GM13977 (cell line): Measurements from ENCODE around the gene MAGEC2.

Experiments
- DNase-seq: peaks from one replicate; pipeline ENCODE4 v3.0.0; 2012; ENCODE audit warnings: low spot score
- CTCF ChIP-seq: IDR thresholded peaks from 2 replicates; pipeline ENCODE4 v1.5.1; 2012; ENCODE audit warnings: mild to moderate bottlenecking, control low read depth; ENCODE audit not compliant: insufficient read depth; ENCODE audit errors: extremely low read depth, missing control alignments
- in situ Hi-C: fragments of 300-500 bp; cut with MboI; formaldehyde crosslinking; loops from one replicate; pipeline ENCODE4 v1.12.0; 2022; ENCODE audit warnings: low sequenced_read_pairs, low pct_unique_long_range_greater_than_20kb, mixed read lengths, inconsistent platforms; ENCODE audit not compliant: unreplicated experiment

Gene MAGEC2

GRCh38 chrX:142204522-142205433 is at the start of gene MAGEC2:
TSS of gene MAGEC2 (minus strand) at chrX:142205290. CDS start at chrX:142203987, 1,303 bp downstream.
- in situ Hi-C loops: no loop called here
- TF ChIP-seq CTCF: no peak
- no peak for DNase-seq

GRCh38 chrX:142251680-142252079 is 46.6 kb upstream of the MAGEC2 start:
- TF ChIP-seq CTCF: no peak
- no peak for DNase-seq
- in situ Hi-C loops: no loop called here

- no peak for DNase-seq
- in situ Hi-C loops: no loop called here
- TF ChIP-seq CTCF: no peak
These were observed 46.1 kb upstream of the MAGEC2 start for GRCh38 chrX:142251202-142251601.

- no peak for TF ChIP-seq CTCF
- no peak for DNase-seq
These were observed 45.4 kb upstream of the MAGEC2 start for GRCh38 chrX:142250502-142250901.

GRCh38 chrX:142249721-142250120 is 44.6 kb upstream of the MAGEC2 start:
- TF ChIP-seq CTCF: no peak
- no peak for DNase-seq
- in situ Hi-C loops: no loop called here

More at GRCh38 chrX:142250502-142250901, 45.4 kb upstream of the MAGEC2 start:
- in situ Hi-C loops: no loop called here

- in situ Hi-C loops: no loop called here
- DNase-seq: no peak
- no peak for TF ChIP-seq CTCF
These were observed 39.5 kb upstream of the MAGEC2 start for GRCh38 chrX:142244568-142244967.
